AG10803 (cell line): ENCODE measurements around the gene DECR2.

Experiments
- DNase-seq: peaks from one replicate; pipeline ENCODE4 v3.0.0; 2010; ENCODE audit warnings: low read depth
- H3K4me3 ChIP-seq: 2 replicates; pipeline ENCODE4 v1.5.1; 2011; ENCODE audit warnings: mild to moderate bottlenecking, low read length, control low read depth
- CTCF ChIP-seq: conservative IDR thresholded peaks from 2 replicates; pipeline ENCODE4 v1.5.1; 2011; ENCODE audit warnings: mild to moderate bottlenecking, low read length, control low read depth, inconsistent platforms

DECR2 gene

GRCh38 chr16:456891-457483 is 55.3 kb downstream of the DECR2 start:
- H3K4me3 ChIP-seq = no peak overlapping the region
- no peak for TF ChIP-seq CTCF
- DNase-seq = peak; percentile 24

GRCh38 chr16:457732-458400 is 56.2 kb downstream of the DECR2 start:
- TF ChIP-seq CTCF = 0 out of 2 replicates have a peak, but pooled peaks have one; percentile 1
- H3K4me3 ChIP-seq = no peak overlapping the region
- peak; percentile 21 for DNase-seq

DNA sequence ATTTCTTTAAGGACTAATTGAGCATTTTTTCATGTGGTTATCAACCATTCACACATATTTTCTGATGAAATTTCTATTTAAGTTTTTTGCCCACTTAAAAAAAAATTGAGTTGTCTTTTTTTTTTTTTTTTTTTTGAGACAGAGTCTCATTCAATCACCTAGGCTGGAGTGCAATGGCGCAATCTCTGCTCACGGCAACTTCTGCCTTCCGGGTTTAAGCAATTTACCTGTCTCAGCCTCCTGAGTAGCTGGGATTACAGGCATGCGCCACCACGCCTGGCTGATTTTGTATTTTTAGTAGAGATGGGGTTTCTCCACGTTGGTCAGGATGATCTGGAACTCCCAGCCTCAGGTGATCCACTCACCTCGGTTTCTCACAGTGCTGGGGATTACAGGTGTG is 58.1 kb downstream of the DECR2 start:
- no peak for TF ChIP-seq CTCF
- H3K4me3 ChIP-seq = no peak overlapping the region
- no peak for DNase-seq

- TF ChIP-seq CTCF = no peak
- H3K4me3 ChIP-seq = no peak overlapping the region
- DNase-seq = no peak
Measured at GRCh38 chr16:460787-461186, 59.1 kb downstream of the DECR2 start.
